ENCODE measurements around the gene C12orf42.
A peak's percentile ranks its signal among the peaks of the same experiment; 100 is the strongest.

Gene C12orf42

GRCh38 chr12:103331643-103332042 is 164.1 kb downstream of the C12orf42 start:
- DNase-seq = no peak

- no peak for DNase-seq
These were observed 165.1 kb downstream of the C12orf42 start for GRCh38 chr12:103330672-103331071.

GRCh38 chr12:103327676-103328075 is 168.1 kb downstream of the C12orf42 start:
- DNase-seq = no peak

GRCh38 chr12:103326190-103326589 is 169.6 kb downstream of the C12orf42 start:
- DNase-seq = no peak

GRCh38 chr12:103318566-103318965 is 177.2 kb downstream of the C12orf42 start:
- no peak for DNase-seq

GRCh38 chr12:103317220-103317619 is 178.5 kb downstream of the C12orf42 start:
- DNase-seq = no peak

- DNase-seq = no peak
These were observed 181.0 kb downstream of the C12orf42 start for GRCh38 chr12:103314786-103315185.

GRCh38 chr12:103313894-103314293 is 181.9 kb downstream of the C12orf42 start:
- DNase-seq = no peak

- no peak for DNase-seq
These were observed 182.9 kb downstream of the C12orf42 start for GRCh38 chr12:103312742-103313354.

- no peak for DNase-seq
These were observed 185.1 kb downstream of the C12orf42 start for GRCh38 chr12:103310546-103311270.

GRCh38 chr12:103308396-103308795 is 187.4 kb downstream of the C12orf42 start:
- DNase-seq = no peak

GRCh38 chr12:103303484-103303883 is 192.3 kb downstream of the C12orf42 start:
- no peak for DNase-seq

- DNase-seq = no peak
These were observed 193.9 kb downstream of the C12orf42 start for GRCh38 chr12:103301642-103302591.

- DNase-seq = no peak
These were observed 207.8 kb downstream of the C12orf42 start for GRCh38 chr12:103288016-103288415.

GRCh38 chr12:103282124-103282523 is 213.6 kb downstream of the C12orf42 start:
- no peak for DNase-seq

- no peak for DNase-seq
These were observed 216.3 kb downstream of the C12orf42 start for GRCh38 chr12:103279444-103279843.

GRCh38 chr12:103278329-103278728 is 217.4 kb downstream of the C12orf42 start:
- DNase-seq = no peak

- no peak for DNase-seq
These were observed 222.1 kb downstream of the C12orf42 start for GRCh38 chr12:103273645-103274044.

GRCh38 chr12:103272949-103273348 is 222.8 kb downstream of the C12orf42 start:
- DNase-seq = no peak

- peak; percentile 16 for DNase-seq
These were observed 225.8 kb downstream of the C12orf42 start for GRCh38 chr12:103269946-103270345.

- no peak for DNase-seq
These were observed 226.8 kb downstream of the C12orf42 start for GRCh38 chr12:103268831-103269514.

- no peak for DNase-seq
These were observed 238.0 kb downstream of the C12orf42 start for GRCh38 chr12:103257763-103258162.
